ENCODE measurements around the gene CLEC16A. TPM values are rescaled to one million over a fixed set of nuclear protein-coding genes. Genes with fewer than 3 reads are reported as not detected.

The CLEC16A gene
- total RNA-seq, 1 donor from 2014 or later, result 19.8 TPM

GRCh38 chr16:11155284-11155806, 211.0 kb downstream of the CLEC16A start:
- TF ChIP-seq CTCF (IDR thresholded peaks at IDR 0.05; ENCODE audit: insufficient read depth, low read length, poor library complexity, severe bottlenecking), result no peak
- Histone ChIP-seq H3K27me3 (ENCODE audit: control insufficient read depth, insufficient read depth, low read length) (no peaks in the 10 kb centered on the region), H3K36me3 (ENCODE audit: control insufficient read depth, insufficient read depth, low read length) (no peaks in the 10 kb centered on the region), H3K4me3 (ENCODE audit: low read depth, low read length) (no peak overlapping the region)
- no peak for DNase-seq (ENCODE audit: low read depth)

GRCh38 chr16:11156401-11156800, 212.0 kb downstream of the CLEC16A start:
- no peak overlapping the region for H3K4me3 ChIP-seq (ENCODE audit: low read depth, low read length)
- TF ChIP-seq CTCF (IDR thresholded peaks at IDR 0.05; ENCODE audit: insufficient read depth, low read length, poor library complexity, severe bottlenecking), result no peak
- no peaks in the 10 kb centered on the region for H3K27me3 ChIP-seq (ENCODE audit: control insufficient read depth, insufficient read depth, low read length)
- no peak for DNase-seq (ENCODE audit: low read depth)
- no peaks in the 10 kb centered on the region for H3K36me3 ChIP-seq (ENCODE audit: control insufficient read depth, insufficient read depth, low read length)

GRCh38 chr16:11157143-11157542, 212.8 kb downstream of the CLEC16A start:
- DNase-seq (ENCODE audit: low read depth), result no peak
- TF ChIP-seq CTCF (IDR thresholded peaks at IDR 0.05; ENCODE audit: insufficient read depth, low read length, poor library complexity, severe bottlenecking), result no peak
- Histone ChIP-seq H3K4me3 (ENCODE audit: low read depth, low read length) (no peak overlapping the region), H3K36me3 (ENCODE audit: control insufficient read depth, insufficient read depth, low read length) (no peaks in the 10 kb centered on the region), H3K27me3 (ENCODE audit: control insufficient read depth, insufficient read depth, low read length) (no peaks in the 10 kb centered on the region)

- no peak for DNase-seq (ENCODE audit: low read depth)
- no peaks in the 10 kb centered on the region for H3K27me3 ChIP-seq (ENCODE audit: control insufficient read depth, insufficient read depth, low read length)
Observed at GRCh38 chr16:11158018-11158417, 213.7 kb downstream of the CLEC16A start.

GRCh38 chr16:11159282-11159681, 214.9 kb downstream of the CLEC16A start:
- TF ChIP-seq CTCF (IDR thresholded peaks at IDR 0.05; ENCODE audit: insufficient read depth, low read length, poor library complexity, severe bottlenecking), result no peak
- H3K4me3 ChIP-seq (ENCODE audit: low read depth, low read length), result no peak overlapping the region
- no peaks in the 10 kb centered on the region for H3K27me3 ChIP-seq (ENCODE audit: control insufficient read depth, insufficient read depth, low read length)
- DNase-seq (ENCODE audit: low read depth), result no peak
- no peaks in the 10 kb centered on the region for H3K36me3 ChIP-seq (ENCODE audit: control insufficient read depth, insufficient read depth, low read length)

More at GRCh38 chr16:11158018-11158417, 213.7 kb downstream of the CLEC16A start:
- TF ChIP-seq CTCF (IDR thresholded peaks at IDR 0.05; ENCODE audit: insufficient read depth, low read length, poor library complexity, severe bottlenecking), result no peak
- Histone ChIP-seq H3K4me3 (ENCODE audit: low read depth, low read length) (no peak overlapping the region), H3K36me3 (ENCODE audit: control insufficient read depth, insufficient read depth, low read length) (no peaks in the 10 kb centered on the region)

- no peak for DNase-seq (ENCODE audit: low read depth)
- TF ChIP-seq CTCF (IDR thresholded peaks at IDR 0.05; ENCODE audit: insufficient read depth, low read length, poor library complexity, severe bottlenecking), result no peak
- H3K36me3 ChIP-seq (ENCODE audit: control insufficient read depth, insufficient read depth, low read length), result no peaks in the 10 kb centered on the region
- no peaks in the 10 kb centered on the region for H3K27me3 ChIP-seq (ENCODE audit: control insufficient read depth, insufficient read depth, low read length)
- H3K4me3 ChIP-seq (ENCODE audit: low read depth, low read length), result no peak overlapping the region
Observed at GRCh38 chr16:11160676-11161115, 216.3 kb downstream of the CLEC16A start.
